ENCODE measurements around the gene IL11.
A peak's percentile ranks its signal among the peaks of the same experiment; 100 is the strongest.

The IL11 gene

GRCh38 chr19:55345818-55346724 lies 24.2 kb downstream of the IL11 start:
- Histone ChIP-seq H3K36me3 (ENCODE audit: low read depth) (peaks cover 13% of the 10 kb centered on the region; the same call in 1 of the 2 replicates), H3K27me3 (ENCODE audit: insufficient read depth, poor library complexity, severe bottlenecking) (no peaks in the 10 kb centered on the region), H3K4me3 (ENCODE audit: severe bottlenecking) (no peak overlapping the region), H3K4me1 (ENCODE audit: insufficient read depth, poor library complexity, severe bottlenecking) (peaks cover 23% of the 10 kb centered on the region), H3K9me3 (ENCODE audit: severe bottlenecking) (no peaks in the 10 kb centered on the region), H3K27ac (ENCODE audit: poor library complexity, severe bottlenecking) (peak overlapping the region; percentile 59)
- ATAC-seq (ENCODE audit: low read depth), result peak; percentile 43
- no peak for TF ChIP-seq CTCF (IDR thresholded peaks at IDR 0.05; ENCODE audit: poor library complexity, severe bottlenecking)
- DNase-seq (ENCODE audit: low spot score), result peak; percentile 84

- peaks cover 23% of the 10 kb centered on the region for H3K4me1 ChIP-seq (ENCODE audit: insufficient read depth, poor library complexity, severe bottlenecking)
- no peaks in the 10 kb centered on the region for H3K9me3 ChIP-seq (ENCODE audit: severe bottlenecking)
- H3K36me3 ChIP-seq (ENCODE audit: low read depth), result peaks cover 13% of the 10 kb centered on the region; the same call in 1 of the 2 replicates
- H3K27ac ChIP-seq (ENCODE audit: poor library complexity, severe bottlenecking), result peak overlapping the region; percentile 59
- H3K27me3 ChIP-seq (ENCODE audit: insufficient read depth, poor library complexity, severe bottlenecking), result no peaks in the 10 kb centered on the region
- no peak for DNase-seq (ENCODE audit: low spot score)
- no peak; the same call in 2 of the 3 replicates for ATAC-seq (ENCODE audit: low read depth)
- H3K4me3 ChIP-seq (ENCODE audit: severe bottlenecking), result no peak overlapping the region
- no peak for TF ChIP-seq CTCF (IDR thresholded peaks at IDR 0.05; ENCODE audit: poor library complexity, severe bottlenecking)
Measured at GRCh38 chr19:55345101-55345817, 25.0 kb downstream of the IL11 start.

- no peaks in the 10 kb centered on the region for H3K9me3 ChIP-seq (ENCODE audit: severe bottlenecking)
- peak; percentile 46 for ATAC-seq (ENCODE audit: low read depth)
- TF ChIP-seq CTCF (IDR thresholded peaks at IDR 0.05; ENCODE audit: poor library complexity, severe bottlenecking), result peak; percentile 40
- DNase-seq (ENCODE audit: low spot score), result peak; percentile 85
- no peak overlapping the region for H3K4me3 ChIP-seq (ENCODE audit: severe bottlenecking)
- peaks cover 13% of the 10 kb centered on the region; the same call in 1 of the 2 replicates for H3K36me3 ChIP-seq (ENCODE audit: low read depth)
- peaks cover 23% of the 10 kb centered on the region for H3K4me1 ChIP-seq (ENCODE audit: insufficient read depth, poor library complexity, severe bottlenecking)
- H3K27me3 ChIP-seq (ENCODE audit: insufficient read depth, poor library complexity, severe bottlenecking), result no peaks in the 10 kb centered on the region
- peak overlapping the region; percentile 59 for H3K27ac ChIP-seq (ENCODE audit: poor library complexity, severe bottlenecking)
Measured at GRCh38 chr19:55344444-55344843, 25.8 kb downstream of the IL11 start.

- peaks cover 29% of the 10 kb centered on the region for H3K4me1 ChIP-seq (ENCODE audit: insufficient read depth, poor library complexity, severe bottlenecking)
- peaks cover 13% of the 10 kb centered on the region; the same call in 1 of the 2 replicates for H3K36me3 ChIP-seq (ENCODE audit: low read depth)
- ATAC-seq (ENCODE audit: low read depth) (no peak), DNase-seq (ENCODE audit: low spot score) (no peak)
- H3K4me3 ChIP-seq (ENCODE audit: severe bottlenecking), result no peak overlapping the region
- H3K9me3 ChIP-seq (ENCODE audit: severe bottlenecking), result no peaks in the 10 kb centered on the region
- TF ChIP-seq CTCF (IDR thresholded peaks at IDR 0.05; ENCODE audit: poor library complexity, severe bottlenecking), result no peak
- H3K27me3 ChIP-seq (ENCODE audit: insufficient read depth, poor library complexity, severe bottlenecking), result no peaks in the 10 kb centered on the region
- peak overlapping the region; percentile 80 for H3K27ac ChIP-seq (ENCODE audit: poor library complexity, severe bottlenecking)
Measured at GRCh38 chr19:55341595-55342531, 28.4 kb downstream of the IL11 start.

Data from RWPE2 (cell line).